ENCODE data around the gene CD8B.
"Not testable (repeated sequence)": the region's sequence is repeated elsewhere in the genome, so short reads cannot be mapped to it uniquely, and the experiment has no call there.

CD8B gene

DNA sequence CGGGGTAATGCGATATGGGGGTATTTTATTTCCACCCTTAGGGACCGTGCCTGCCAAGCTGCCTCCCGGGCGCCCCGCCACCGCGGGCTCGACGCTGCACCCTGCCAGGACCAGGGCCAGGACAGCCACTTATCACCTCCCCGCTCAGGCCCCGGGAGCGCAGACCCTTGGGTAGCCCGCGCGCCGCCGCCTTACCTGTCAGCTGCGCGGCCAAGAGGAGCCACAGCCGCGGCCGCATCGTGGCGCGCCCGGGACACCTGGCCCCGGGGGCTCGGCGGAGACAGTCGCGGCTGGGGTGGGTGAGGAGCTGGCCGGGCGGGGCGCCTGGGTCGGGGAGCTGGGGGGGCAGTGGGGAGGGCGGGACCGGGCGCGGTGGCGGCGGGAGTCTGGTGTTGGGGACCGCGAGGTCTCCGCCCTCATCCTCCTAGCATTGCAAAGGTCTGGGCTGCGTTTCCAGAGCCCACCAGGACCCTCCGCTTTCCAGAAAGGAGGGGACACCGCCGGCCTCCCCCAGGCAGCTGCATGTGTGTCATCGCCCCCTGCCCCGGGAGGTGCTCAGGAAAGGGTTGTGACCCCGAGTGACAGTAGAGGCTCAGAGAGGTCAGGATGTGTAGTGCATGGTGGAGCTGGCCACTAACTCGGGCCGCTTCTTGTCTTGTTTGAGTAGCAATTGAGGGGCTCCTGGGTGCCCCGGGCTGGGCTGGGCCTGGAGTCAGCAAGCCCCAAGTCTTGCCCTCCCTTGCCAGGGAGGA, at the start of gene CD8B:
Gene CD8B, minus strand, starts transcription at position 259 of the 752 bp plus-strand sequence. Its CDS starts 21 bp downstream, at position 238.
- DNase-seq; intact Hi-C loops (cut with DNase I): not testable (repeated sequence)

- intact Hi-C loops (cut with DNase I); DNase-seq: not testable (repeated sequence)
Measured at GRCh38 chr2:86905868-86906267, 44.2 kb upstream of the CD8B start.

GRCh38 chr2:86900687-86901086, 39.0 kb upstream of the CD8B start:
- DNase-seq; intact Hi-C loops (cut with DNase I): not testable (repeated sequence)

DNA sequence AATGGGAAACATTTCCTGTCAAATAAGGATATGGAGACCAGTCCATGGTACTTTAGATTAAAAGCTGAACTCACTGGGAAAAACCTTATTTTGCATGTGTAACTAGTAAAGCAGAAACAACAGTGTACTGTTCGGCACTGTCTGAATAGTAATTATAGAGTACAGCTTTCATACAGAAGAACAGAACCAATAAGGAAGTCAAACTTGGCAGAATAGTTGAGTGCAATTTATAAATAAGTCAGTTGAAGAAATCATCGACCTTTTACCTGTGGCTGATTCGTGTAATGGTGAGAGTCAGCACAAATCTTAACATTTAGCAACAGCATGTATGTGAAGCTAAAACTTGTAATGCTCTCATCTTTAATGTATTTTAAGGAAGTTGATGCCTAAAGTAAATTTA, 24.3 kb upstream of the CD8B start:
- intact Hi-C loops (cut with DNase I) = not testable (repeated sequence)

GRCh38 chr2:86882865-86883264, 21.2 kb upstream of the CD8B start:
- intact Hi-C loops (cut with DNase I); DNase-seq: not testable (repeated sequence)

More for the DNA sequence above, 24.3 kb upstream of the CD8B start:
- not testable (repeated sequence) for DNase-seq

DNA sequence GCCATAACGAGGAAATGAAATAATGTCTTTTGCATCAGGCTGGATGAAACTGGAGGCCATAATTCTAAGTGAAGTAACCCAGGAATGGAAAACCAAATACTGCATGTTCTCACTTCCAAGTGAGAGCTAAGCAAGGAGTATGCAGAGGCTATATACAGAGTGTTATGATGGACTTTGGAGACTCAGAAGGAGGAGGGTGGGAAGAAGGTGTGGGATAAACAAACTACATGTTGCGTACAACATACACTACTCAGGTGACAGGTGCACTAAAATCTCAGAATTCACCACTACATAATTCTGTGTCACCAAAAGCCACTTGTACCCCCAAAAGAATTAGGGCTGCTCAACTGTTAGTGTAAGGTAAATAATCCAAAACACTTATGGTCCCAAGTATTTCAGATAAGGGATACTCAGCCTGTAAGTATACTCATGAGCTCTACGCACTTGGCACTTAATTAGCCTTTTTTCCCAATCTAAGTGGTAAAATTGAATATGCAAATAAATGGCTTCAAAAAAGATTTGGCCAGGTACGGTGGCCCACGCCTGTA, 20.5 kb upstream of the CD8B start:
- intact Hi-C loops (cut with DNase I); DNase-seq: not testable (repeated sequence)

DNA sequence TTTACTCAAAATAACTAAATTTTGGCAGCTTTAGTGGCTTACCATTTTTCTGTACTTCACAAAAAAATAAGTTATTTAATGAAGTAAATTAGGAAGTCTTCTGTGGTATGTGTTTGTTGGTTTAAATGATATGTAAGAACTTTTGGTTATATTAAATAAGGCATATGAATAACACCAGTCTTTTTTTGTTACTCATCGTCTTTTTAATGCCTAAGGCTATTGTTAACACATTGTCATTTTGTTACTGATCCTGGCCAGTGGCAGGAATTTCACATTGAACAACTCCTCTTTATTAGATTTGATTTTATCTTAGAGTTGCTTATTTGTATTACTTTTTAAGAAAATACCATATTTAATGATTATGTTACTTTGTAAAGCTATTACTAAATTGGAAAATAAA, 17.3 kb upstream of the CD8B start:
- intact Hi-C loops (cut with DNase I); DNase-seq: not testable (repeated sequence)

DNA sequence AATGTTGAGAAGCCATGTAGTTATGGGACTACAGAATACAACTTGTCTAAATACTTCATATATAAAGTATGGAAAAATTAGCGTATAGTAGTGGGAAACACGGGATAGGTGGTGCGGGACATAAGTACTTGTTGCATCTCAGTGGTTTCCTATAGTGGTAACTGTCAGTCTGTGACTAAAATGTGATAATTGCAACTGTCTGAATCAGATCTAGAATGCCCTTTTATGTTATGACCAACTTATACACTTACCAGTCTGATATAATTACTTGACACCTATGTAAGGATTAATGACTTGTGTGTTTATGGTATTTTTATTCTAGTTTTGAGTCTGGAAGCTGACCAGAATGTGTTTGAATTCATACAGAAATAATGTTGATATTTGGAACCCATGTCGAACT, 9.3 kb upstream of the CD8B start:
- intact Hi-C loops (cut with DNase I); DNase-seq: not testable (repeated sequence)

DNA sequence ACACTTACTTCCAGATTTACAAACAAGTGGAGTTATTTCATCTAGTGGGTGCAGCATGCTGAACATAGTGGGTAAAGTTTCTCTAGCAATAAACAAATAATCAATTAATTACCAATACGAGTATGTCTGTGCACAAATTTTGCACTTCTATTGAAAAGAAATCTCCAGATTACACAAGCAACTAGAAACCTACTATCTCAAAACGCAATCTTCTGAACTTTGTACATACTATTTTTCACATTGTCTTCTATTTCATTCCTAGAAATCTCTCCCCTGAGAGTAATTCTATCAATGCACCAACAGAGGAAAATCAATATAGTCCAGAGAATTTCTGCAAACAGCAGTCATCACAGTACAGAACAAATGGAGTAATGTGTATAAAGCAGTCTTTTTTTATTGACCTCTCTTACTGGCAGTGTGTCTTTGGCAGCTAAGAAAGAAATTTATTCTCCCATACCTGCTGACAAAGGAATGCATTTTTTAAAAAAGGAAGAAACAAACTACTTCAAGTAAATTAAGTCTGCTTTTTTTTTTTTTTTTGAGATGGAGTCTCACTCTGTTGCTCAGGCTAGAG, 7.3 kb upstream of the CD8B start:
- DNase-seq; intact Hi-C loops (cut with DNase I): not testable (repeated sequence)

DNA sequence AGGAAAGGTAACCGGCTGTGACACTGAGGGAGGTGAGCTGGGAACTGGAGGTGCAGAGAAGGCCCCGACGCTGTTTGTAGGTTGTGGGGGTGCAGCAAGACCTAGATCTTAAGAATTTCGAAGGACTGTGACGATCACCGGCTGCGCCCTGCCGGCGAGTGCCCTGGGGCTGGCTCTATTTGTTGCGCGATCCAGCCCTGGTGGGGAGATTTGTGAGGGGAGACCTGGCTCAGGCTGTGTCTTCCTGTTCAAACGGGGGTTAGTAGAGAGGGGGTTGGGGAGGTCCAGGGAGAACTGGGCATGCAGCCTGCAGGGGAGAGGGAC, 656 bp upstream of the CD8B start:
- DNase-seq; intact Hi-C loops (cut with DNase I): not testable (repeated sequence)

GRCh38 chr2:86861175-86861574, 511 bp downstream of the CD8B start:
- DNase-seq; intact Hi-C loops (cut with DNase I): not testable (repeated sequence)

- intact Hi-C loops (cut with DNase I); DNase-seq: not testable (repeated sequence)
Measured at GRCh38 chr2:86860573-86860972, 1.1 kb downstream of the CD8B start.

DNA sequence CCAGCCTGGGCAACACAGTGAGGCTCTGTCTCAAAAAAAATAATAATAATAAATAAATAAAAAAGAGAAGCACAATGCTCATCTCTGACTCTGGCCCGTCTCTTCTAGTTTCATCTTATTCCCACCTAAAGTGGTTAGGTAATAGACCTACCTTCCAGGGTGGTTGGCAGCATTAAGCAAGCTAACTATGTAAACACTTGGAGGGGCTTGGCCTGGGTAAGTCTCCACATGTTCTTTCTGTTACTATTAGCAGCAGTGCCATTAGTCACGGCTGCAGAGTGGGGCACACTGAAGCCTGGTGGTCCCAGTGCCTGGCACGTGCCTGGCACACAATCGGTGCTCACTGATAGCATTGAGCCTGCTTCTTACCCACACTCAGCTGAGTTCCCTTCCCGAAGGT, 4.0 kb downstream of the CD8B start:
- intact Hi-C loops (cut with DNase I); DNase-seq: not testable (repeated sequence)

GRCh38 chr2:86856498-86856897, 5.2 kb downstream of the CD8B start:
- intact Hi-C loops (cut with DNase I); DNase-seq: not testable (repeated sequence)

GRCh38 chr2:86855981-86856380, 5.7 kb downstream of the CD8B start:
- DNase-seq; intact Hi-C loops (cut with DNase I): not testable (repeated sequence)

GRCh38 chr2:86851581-86851980, 10.1 kb downstream of the CD8B start:
- intact Hi-C loops (cut with DNase I); DNase-seq: not testable (repeated sequence)

GRCh38 chr2:86842607-86843234, 19.0 kb downstream of the CD8B start:
- intact Hi-C loops (cut with DNase I); DNase-seq: not testable (repeated sequence)

DNA sequence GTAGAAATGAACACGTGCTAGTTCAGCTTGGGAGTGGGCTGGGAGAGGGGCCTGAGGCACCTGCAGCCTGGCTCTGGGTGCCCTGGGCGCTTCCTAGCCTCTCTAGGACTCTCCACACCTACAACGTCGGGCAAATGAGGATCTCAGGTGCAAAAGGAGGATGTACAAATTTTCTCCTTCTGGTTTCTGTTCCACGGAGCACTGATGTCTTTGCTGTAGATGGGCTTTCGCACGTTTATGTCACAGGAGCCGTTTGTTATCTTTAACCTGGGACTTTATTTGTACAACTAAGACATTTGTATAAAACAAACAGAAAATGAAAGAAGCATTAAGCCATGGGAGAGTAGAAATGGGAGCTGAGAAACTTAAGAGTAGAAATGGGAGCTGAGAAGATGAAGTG, 20.4 kb downstream of the CD8B start:
- intact Hi-C loops (cut with DNase I); DNase-seq: not testable (repeated sequence)

DNA sequence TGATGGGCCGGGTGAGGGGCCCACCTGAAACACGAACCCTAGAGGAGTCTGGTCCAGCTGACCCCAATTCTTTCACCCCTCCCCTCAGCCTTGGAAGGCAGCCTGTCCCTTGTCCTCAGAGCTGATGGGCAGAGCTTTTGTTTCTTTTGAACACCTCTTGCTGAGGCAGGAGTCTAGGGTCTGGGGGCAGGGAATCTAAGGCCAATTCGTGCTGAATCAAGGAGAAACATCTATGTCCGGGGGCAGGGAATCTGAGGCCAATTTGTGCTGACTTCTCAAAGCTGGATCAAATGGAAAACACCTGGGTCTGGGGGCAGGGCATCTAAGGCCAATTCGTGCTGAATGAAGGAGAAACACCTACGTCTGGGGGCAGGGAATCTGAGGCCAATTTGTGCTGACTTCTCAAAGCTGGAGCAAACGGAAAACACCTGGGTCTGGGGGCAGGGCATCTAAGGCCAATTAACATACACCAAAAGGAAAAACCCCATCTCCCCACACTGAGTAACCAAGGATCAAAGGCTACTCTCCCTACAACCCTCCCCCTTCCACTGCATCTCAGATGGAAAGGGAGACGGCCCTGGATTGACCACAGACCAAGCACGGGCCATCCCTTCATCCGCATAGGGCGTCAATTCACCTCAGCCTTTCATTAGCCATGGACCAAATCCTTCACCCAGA, 21.7 kb downstream of the CD8B start:
- intact Hi-C loops (cut with DNase I); DNase-seq: not testable (repeated sequence)

All from head of caudate nucleus (tissue), 42 donors.